ENCODE measurements around the gene RNASE3.
A peak's percentile ranks its signal among the peaks of the same experiment; 100 is the strongest.
"Not testable (repeated sequence)": the region's sequence is repeated elsewhere in the genome, so short reads cannot be mapped to it uniquely, and the experiment has no call there.

RNASE3 gene

GRCh38 chr14:20882787-20883186, 8.4 kb upstream of the RNASE3 start:
- not testable (repeated sequence) for H3K9me3 Mint-ChIP-seq; H3K27ac Mint-ChIP-seq; H3K36me3 Mint-ChIP-seq (ENCODE audit: low read depth); H3K4me1 Mint-ChIP-seq (ENCODE audit: low read depth); H3K27me3 Mint-ChIP-seq; DNase-seq; H3K4me3 Mint-ChIP-seq

GRCh38 chr14:20888411-20888810, 2.8 kb upstream of the RNASE3 start:
- not testable (repeated sequence) for H3K36me3 Mint-ChIP-seq (ENCODE audit: low read depth); H3K4me1 Mint-ChIP-seq (ENCODE audit: low read depth); DNase-seq; H3K27ac Mint-ChIP-seq; H3K9me3 Mint-ChIP-seq; H3K4me3 Mint-ChIP-seq
- H3K27me3 Mint-ChIP-seq = peaks cover 26% of the 10 kb centered on the region

- H3K27me3 Mint-ChIP-seq = peaks cover 40% of the 10 kb centered on the region
- not testable (repeated sequence) for DNase-seq; H3K27ac Mint-ChIP-seq; H3K4me1 Mint-ChIP-seq (ENCODE audit: low read depth); H3K36me3 Mint-ChIP-seq (ENCODE audit: low read depth); H3K4me3 Mint-ChIP-seq; H3K9me3 Mint-ChIP-seq
Observed at GRCh38 chr14:20895322-20895721, 4.1 kb downstream of the RNASE3 start.

GRCh38 chr14:20904393-20905029, 13.3 kb downstream of the RNASE3 start:
- peaks cover 27% of the 10 kb centered on the region for H3K27me3 Mint-ChIP-seq
- H3K27ac Mint-ChIP-seq = no peak overlapping the region
- no peak for DNase-seq
- no peaks in the 10 kb centered on the region for H3K9me3 Mint-ChIP-seq
- H3K4me3 Mint-ChIP-seq = no peak overlapping the region
- no peaks in the 10 kb centered on the region for H3K4me1 Mint-ChIP-seq (ENCODE audit: low read depth)
- H3K36me3 Mint-ChIP-seq (ENCODE audit: low read depth) = no peaks in the 10 kb centered on the region

- Mint-ChIP-seq H3K27ac (no peak overlapping the region), H3K36me3 (ENCODE audit: low read depth) (no peaks in the 10 kb centered on the region), H3K4me1 (ENCODE audit: low read depth) (no peaks in the 10 kb centered on the region), H3K9me3 (no peaks in the 10 kb centered on the region), H3K27me3 (peaks cover 29% of the 10 kb centered on the region), H3K4me3 (no peak overlapping the region)
- DNase-seq = no peak
Observed at GRCh38 chr14:20905676-20906075, 14.5 kb downstream of the RNASE3 start.

GRCh38 chr14:20907214-20907613, 16.0 kb downstream of the RNASE3 start:
- Mint-ChIP-seq H3K4me3 (no peak overlapping the region), H3K4me1 (ENCODE audit: low read depth) (no peaks in the 10 kb centered on the region), H3K36me3 (ENCODE audit: low read depth) (no peaks in the 10 kb centered on the region), H3K27ac (no peak overlapping the region), H3K9me3 (no peaks in the 10 kb centered on the region), H3K27me3 (peaks cover 28% of the 10 kb centered on the region)
- DNase-seq = no peak

GRCh38 chr14:20910822-20911221, 19.6 kb downstream of the RNASE3 start:
- not testable (repeated sequence) for DNase-seq; H3K27ac Mint-ChIP-seq; H3K4me1 Mint-ChIP-seq (ENCODE audit: low read depth); H3K9me3 Mint-ChIP-seq; H3K36me3 Mint-ChIP-seq (ENCODE audit: low read depth); H3K4me3 Mint-ChIP-seq
- H3K27me3 Mint-ChIP-seq = peaks cover 29% of the 10 kb centered on the region

GRCh38 chr14:20919038-20919756, 28.0 kb downstream of the RNASE3 start:
- H3K9me3 Mint-ChIP-seq; DNase-seq; H3K4me1 Mint-ChIP-seq (ENCODE audit: low read depth); H3K4me3 Mint-ChIP-seq; H3K36me3 Mint-ChIP-seq (ENCODE audit: low read depth); H3K27ac Mint-ChIP-seq: not testable (repeated sequence)
- H3K27me3 Mint-ChIP-seq = peaks cover 30% of the 10 kb centered on the region

- peaks cover 27% of the 10 kb centered on the region for H3K27me3 Mint-ChIP-seq
- H3K27ac Mint-ChIP-seq; H3K9me3 Mint-ChIP-seq; H3K4me1 Mint-ChIP-seq (ENCODE audit: low read depth); H3K36me3 Mint-ChIP-seq (ENCODE audit: low read depth); DNase-seq; H3K4me3 Mint-ChIP-seq: not testable (repeated sequence)
Observed at GRCh38 chr14:20923766-20924297, 32.6 kb downstream of the RNASE3 start.

GRCh38 chr14:20934148-20934762, 43.1 kb downstream of the RNASE3 start:
- DNase-seq = peak; percentile 38
- H3K4me1 Mint-ChIP-seq (ENCODE audit: low read depth) = no peaks in the 10 kb centered on the region
- H3K9me3 Mint-ChIP-seq = no peaks in the 10 kb centered on the region
- H3K36me3 Mint-ChIP-seq (ENCODE audit: low read depth) = no peaks in the 10 kb centered on the region
- peaks cover 15% of the 10 kb centered on the region for H3K27me3 Mint-ChIP-seq
- H3K4me3 Mint-ChIP-seq = no peak overlapping the region
- H3K27ac Mint-ChIP-seq = no peak overlapping the region

GRCh38 chr14:20935303-20935984, 44.3 kb downstream of the RNASE3 start:
- no peaks in the 10 kb centered on the region for H3K4me1 Mint-ChIP-seq (ENCODE audit: low read depth)
- no peak for DNase-seq
- H3K4me3 Mint-ChIP-seq = no peak overlapping the region
- peaks cover 15% of the 10 kb centered on the region for H3K27me3 Mint-ChIP-seq
- H3K9me3 Mint-ChIP-seq = no peaks in the 10 kb centered on the region
- no peaks in the 10 kb centered on the region for H3K36me3 Mint-ChIP-seq (ENCODE audit: low read depth)
- H3K27ac Mint-ChIP-seq = no peak overlapping the region

All from activated T-cell treated with anti-CD3 and anti-CD28 coated beads, Interleukin-2, amount 50 U/mL, for 24 hours (primary cell).